ENCODE data around the gene CALML4.
"Not testable (repeated sequence)": the region's sequence is repeated elsewhere in the genome, so short reads cannot be mapped to it uniquely, and the experiment has no call there.

CALML4 gene

GRCh38 chr15:68210409-68210756 lies 5.3 kb upstream of the CALML4 start:
- H3K4me3 ChIP-seq (ENCODE audit: low read depth, low read length) = no peak overlapping the region
- DNase-seq (ENCODE audit: low read depth) = no peak

- no peak for DNase-seq (ENCODE audit: low read depth)
- H3K4me3 ChIP-seq (ENCODE audit: low read depth, low read length) = no peak overlapping the region
Measured at GRCh38 chr15:68209735-68210408, 4.7 kb upstream of the CALML4 start.

GRCh38 chr15:68209272-68209671 lies 4.1 kb upstream of the CALML4 start:
- no peak overlapping the region for H3K4me3 ChIP-seq (ENCODE audit: low read depth, low read length)
- DNase-seq (ENCODE audit: low read depth) = no peak

GRCh38 chr15:68208636-68209240 lies 3.6 kb upstream of the CALML4 start:
- no peak for DNase-seq (ENCODE audit: low read depth)
- no peak overlapping the region for H3K4me3 ChIP-seq (ENCODE audit: low read depth, low read length)

- no peak for DNase-seq (ENCODE audit: low read depth)
- H3K4me3 ChIP-seq (ENCODE audit: low read depth, low read length) = no peak overlapping the region
Measured at GRCh38 chr15:68208136-68208535, 3.0 kb upstream of the CALML4 start.

- DNase-seq (ENCODE audit: low read depth) = no peak
- no peak overlapping the region for H3K4me3 ChIP-seq (ENCODE audit: low read depth, low read length)
Measured at GRCh38 chr15:68207176-68207935, 2.2 kb upstream of the CALML4 start.

GRCh38 chr15:68206711-68207151 lies 1.6 kb upstream of the CALML4 start:
- H3K4me3 ChIP-seq (ENCODE audit: low read depth, low read length) = no peak overlapping the region

GRCh38 chr15:68205954-68206539 lies 915 bp upstream of the CALML4 start:
- no peak overlapping the region for H3K4me3 ChIP-seq (ENCODE audit: low read depth, low read length)
- DNase-seq (ENCODE audit: low read depth) = no peak

More at GRCh38 chr15:68206711-68207151, 1.6 kb upstream of the CALML4 start:
- DNase-seq (ENCODE audit: low read depth) = no peak

- no peak overlapping the region for H3K4me3 ChIP-seq (ENCODE audit: low read depth, low read length)
- no peak for DNase-seq (ENCODE audit: low read depth)
Measured at GRCh38 chr15:68205558-68205944, 419 bp upstream of the CALML4 start.

GRCh38 chr15:68204361-68204760 lies 771 bp downstream of the CALML4 start:
- no peak overlapping the region for H3K4me3 ChIP-seq (ENCODE audit: low read depth, low read length)

GRCh38 chr15:68203956-68204355 lies 1.2 kb downstream of the CALML4 start:
- DNase-seq (ENCODE audit: low read depth) = no peak
- no peak overlapping the region for H3K4me3 ChIP-seq (ENCODE audit: low read depth, low read length)

More at GRCh38 chr15:68204361-68204760, 771 bp downstream of the CALML4 start:
- DNase-seq (ENCODE audit: low read depth) = no peak

GRCh38 chr15:68203486-68203885 lies 1.6 kb downstream of the CALML4 start:
- no peak overlapping the region for H3K4me3 ChIP-seq (ENCODE audit: low read depth, low read length)
- no peak for DNase-seq (ENCODE audit: low read depth)

GRCh38 chr15:68202994-68203393 lies 2.1 kb downstream of the CALML4 start:
- not testable (repeated sequence) for H3K4me3 ChIP-seq (ENCODE audit: low read depth, low read length); DNase-seq (ENCODE audit: low read depth)

GRCh38 chr15:68201879-68202261 lies 3.3 kb downstream of the CALML4 start:
- no peak overlapping the region for H3K4me3 ChIP-seq (ENCODE audit: low read depth, low read length)
- DNase-seq (ENCODE audit: low read depth) = no peak

GRCh38 chr15:68201153-68201878 lies 3.8 kb downstream of the CALML4 start:
- DNase-seq (ENCODE audit: low read depth) = no peak
- H3K4me3 ChIP-seq (ENCODE audit: low read depth, low read length) = no peak overlapping the region

- DNase-seq (ENCODE audit: low read depth) = no peak
- no peak overlapping the region for H3K4me3 ChIP-seq (ENCODE audit: low read depth, low read length)
Measured at GRCh38 chr15:68200016-68200861, 4.9 kb downstream of the CALML4 start.

- no peak for DNase-seq (ENCODE audit: low read depth)
- H3K4me3 ChIP-seq (ENCODE audit: low read depth, low read length) = no peak overlapping the region
Measured at GRCh38 chr15:68199340-68199739, 5.8 kb downstream of the CALML4 start.

- H3K4me3 ChIP-seq (ENCODE audit: low read depth, low read length) = no peak overlapping the region
- no peak for DNase-seq (ENCODE audit: low read depth)
Measured at GRCh38 chr15:68197661-68198437, 7.3 kb downstream of the CALML4 start.

Measured in skeletal muscle cell (primary cell).